ENCODE measurements around the gene SMIM13. TPM values are rescaled to one million over a fixed set of nuclear protein-coding genes. Genes with fewer than 3 reads are reported as not detected.

The SMIM13 gene
- total RNA-seq, 1 experiment from 2014 or later, result 28.3 TPM

Other genes starting within 250 kb of the SMIM13 start
- not detected in 2 replicates for gene GCM2, start 211.8 kb upstream of the SMIM13 start, total RNA-seq (2014; rRNA removed; shearing (Covaris generic))
- gene SYCP2L, start 206.8 kb upstream of the SMIM13 start, total RNA-seq (2014; rRNA removed; shearing (Covaris generic)), result 0.11 TPM in 1 of 2 replicates, not detected in the other
- 11.3 and 11.5 TPM in 2 replicates for gene ELOVL2, start 49.5 kb upstream of the SMIM13 start, total RNA-seq (2014; rRNA removed; shearing (Covaris generic))
- not detected in 2 replicates for gene ERVFRD-1, start 17.9 kb downstream of the SMIM13 start, total RNA-seq (2014; rRNA removed; shearing (Covaris generic))
- gene NEDD9, start 138.8 kb downstream of the SMIM13 start, total RNA-seq (2014; rRNA removed; shearing (Covaris generic)), result 20.5 and 21.8 TPM in 2 replicates

All from Daoy (cell line).